Stimulated activated CD4-positive, alpha-beta T cell treated with anti-CD3 and anti-CD28 coated beads, Interleukin-2, amount 100 ng/mL, for 4 hours (primary cell): ENCODE results near the gene PCYOX1L.

Source experiments
- DNase-seq: peaks from one replicate; pipeline ENCODE4 v3.0.0-alpha.2; 2020; ENCODE audit warnings: low read depth

PCYOX1L gene, protein sequence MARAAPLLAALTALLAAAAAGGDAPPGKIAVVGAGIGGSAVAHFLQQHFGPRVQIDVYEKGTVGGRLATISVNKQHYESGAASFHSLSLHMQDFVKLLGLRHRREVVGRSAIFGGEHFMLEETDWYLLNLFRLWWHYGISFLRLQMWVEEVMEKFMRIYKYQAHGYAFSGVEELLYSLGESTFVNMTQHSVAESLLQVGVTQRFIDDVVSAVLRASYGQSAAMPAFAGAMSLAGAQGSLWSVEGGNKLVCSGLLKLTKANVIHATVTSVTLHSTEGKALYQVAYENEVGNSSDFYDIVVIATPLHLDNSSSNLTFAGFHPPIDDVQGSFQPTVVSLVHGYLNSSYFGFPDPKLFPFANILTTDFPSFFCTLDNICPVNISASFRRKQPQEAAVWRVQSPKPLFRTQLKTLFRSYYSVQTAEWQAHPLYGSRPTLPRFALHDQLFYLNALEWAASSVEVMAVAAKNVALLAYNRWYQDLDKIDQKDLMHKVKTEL

DNA sequence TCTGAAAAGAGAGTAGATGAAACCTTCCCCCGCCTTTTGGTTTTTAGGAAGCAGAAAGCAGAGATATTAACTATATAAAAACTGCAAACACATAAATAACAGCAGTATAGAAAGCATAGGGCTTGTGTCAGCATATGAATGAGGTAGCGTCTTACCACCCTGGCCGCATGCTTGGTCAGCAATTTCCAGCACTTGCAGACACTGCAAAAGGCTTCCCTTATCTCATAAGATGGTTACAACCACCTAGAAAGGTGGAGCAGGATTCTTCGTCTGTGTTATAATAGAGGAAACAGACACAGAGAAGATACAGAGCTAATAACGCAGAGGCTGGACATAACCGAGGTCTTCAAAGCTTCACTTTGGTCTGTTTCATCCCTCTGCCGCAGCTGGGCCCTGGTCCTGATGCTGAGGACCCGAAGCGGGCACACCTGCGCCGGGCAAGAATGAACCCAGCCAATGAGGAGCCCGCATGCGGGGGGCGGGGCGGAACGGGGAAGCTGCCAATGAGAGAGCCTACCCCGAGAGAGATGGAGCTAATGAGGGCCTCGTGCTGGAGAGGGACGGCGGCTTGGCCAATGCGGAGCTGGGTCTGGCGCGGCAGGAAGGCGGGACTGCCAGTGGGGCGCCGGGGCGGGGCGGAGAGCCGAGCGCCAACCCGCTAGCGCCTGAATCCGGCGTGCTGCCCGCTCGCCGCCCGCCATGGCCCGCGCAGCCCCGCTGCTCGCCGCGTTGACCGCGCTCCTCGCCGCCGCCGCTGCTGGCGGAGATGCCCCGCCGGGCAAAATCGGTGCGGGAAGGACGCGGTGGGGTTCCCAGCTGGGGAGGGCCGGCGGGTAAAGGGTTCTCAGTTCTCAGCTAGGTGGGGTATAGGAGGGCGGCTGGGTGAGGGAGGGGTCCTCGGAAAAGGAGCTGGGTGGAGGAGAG is at the start of gene PCYOX1L:
TSS of gene PCYOX1L (plus strand) at position 677 of the 924 bp plus-strand sequence. CDS start at position 700, 23 bp downstream.
- DNase-seq = peak; percentile 96

DNA sequence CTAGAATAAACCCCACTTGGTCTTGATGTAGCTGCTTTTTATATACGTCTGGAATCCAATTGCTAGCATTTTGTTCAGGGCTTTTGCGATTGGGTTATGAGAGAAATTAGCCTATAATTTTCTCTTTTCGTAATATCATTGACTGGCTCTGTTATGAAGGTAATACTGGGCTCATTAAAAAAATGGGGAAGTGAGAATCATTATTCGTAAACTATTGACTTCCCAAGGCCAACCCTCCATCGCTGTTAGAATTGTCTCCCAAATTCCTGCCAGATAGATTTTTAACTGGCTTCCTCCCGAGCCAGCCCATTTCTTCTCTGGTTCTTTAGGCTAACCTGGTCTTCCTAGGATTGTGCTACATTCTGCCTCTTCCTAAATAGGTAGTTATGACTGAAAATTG is 48.5 kb upstream of the PCYOX1L start:
- no peak for DNase-seq

DNA sequence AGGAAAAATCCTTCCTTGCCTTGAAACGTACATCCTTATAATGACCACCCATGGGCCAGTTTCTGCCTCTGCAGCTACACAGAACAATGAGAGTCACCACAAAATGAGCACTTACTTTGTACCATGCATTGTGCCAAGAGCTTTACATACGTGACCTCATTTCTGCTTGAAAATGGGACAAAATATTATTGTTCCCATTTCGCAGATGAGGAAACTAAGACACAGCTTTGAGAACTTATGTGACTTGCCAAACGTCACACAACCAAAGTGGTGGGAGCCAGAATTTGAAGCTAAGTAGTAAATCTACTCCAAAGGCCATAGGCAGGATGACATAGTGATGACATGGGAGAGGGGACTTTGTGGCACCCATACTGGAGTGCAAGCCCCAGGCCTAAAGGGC is 47.4 kb upstream of the PCYOX1L start:
- no peak for DNase-seq

DNA sequence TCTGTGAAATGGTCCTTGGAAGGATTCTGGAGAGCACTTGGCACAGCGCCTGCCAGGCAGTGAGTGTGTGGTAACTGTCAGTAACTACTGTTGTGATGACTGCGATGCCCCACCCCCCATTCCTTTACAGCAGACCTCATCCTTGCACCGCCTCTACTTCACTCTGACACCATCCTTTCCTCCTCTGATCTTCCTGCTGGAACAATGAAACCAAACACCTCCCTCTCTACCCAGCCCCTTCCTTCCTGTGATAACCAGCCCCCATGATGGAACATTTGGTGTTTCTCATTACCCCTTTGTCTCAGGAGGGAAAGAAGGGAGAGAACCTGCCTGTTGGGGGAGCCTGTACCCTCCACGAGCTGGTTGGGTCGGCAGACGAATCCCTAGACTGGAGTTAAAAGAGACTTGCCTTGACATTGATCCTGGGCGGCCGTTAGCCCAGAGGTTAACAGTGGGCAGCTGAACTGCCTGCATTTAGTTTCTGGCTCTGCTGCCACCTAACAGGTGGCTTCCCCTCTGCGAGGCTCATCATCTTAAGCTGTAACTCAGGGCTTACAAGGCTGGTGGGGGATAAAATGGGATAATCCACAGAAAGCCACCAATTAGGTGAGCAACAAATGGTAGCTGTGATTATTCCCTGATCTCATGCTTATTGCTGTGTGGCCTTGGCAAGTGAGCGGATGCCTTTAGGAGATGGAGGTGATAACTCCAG is 46.7 kb upstream of the PCYOX1L start:
- no peak for DNase-seq

DNA sequence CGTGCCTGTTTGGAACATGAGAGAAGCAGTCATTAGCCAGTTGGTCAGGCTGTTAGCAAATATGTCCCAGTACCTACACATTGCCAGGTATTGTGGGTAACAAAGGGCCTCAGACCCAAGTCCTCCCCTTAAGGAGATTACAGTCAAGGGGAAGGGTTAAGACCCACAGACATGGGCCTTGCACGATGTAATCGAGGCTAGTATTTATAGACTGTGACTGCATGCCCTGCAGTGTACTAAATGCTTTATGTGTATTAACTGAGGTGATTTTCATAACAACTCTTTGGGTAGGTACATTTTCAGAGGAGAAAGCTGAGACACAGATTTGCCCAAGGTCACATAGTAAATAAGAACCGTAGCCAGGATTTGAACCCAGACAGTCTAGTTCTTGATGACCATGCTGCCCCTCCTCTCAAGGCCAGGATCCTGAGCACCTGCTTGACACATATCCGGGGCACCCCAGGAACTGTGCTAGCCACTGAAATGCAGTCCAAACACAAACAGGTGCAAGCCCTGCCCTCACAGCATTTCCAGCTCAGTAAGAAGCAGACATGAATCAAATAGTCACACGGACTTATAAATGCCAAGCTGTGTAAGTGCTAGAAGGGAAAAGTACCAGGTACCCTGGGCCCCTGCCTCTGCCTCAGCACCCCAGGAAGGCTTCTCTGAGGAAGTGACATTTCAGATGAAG is 44.5 kb upstream of the PCYOX1L start:
- DNase-seq = no peak

DNA sequence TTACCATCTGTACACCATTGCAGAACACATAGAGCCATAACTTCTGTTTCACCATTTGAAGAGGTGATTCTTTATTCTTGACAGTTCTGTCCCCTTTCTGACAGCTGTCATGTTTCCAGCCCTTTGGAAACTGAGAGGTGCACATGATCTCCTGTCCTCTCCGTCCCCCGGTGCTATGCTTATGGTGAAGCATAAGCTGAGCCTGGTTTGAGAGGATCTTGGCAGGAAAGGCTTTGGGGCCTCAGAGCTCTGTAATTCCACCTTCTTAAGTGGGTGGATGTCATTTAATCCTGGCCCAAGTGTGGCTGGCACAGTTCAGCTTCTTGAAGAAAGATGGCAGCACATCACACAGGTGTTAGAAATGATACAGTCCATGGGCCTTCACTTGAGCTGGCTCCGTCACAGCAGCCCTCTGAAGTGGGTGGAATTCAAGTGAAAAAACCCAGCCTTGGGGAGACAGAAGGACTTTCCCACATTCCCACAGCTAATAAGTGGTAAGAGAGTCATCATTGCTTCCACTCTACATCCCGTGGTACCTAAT is 43.2 kb upstream of the PCYOX1L start:
- DNase-seq = no peak

DNA sequence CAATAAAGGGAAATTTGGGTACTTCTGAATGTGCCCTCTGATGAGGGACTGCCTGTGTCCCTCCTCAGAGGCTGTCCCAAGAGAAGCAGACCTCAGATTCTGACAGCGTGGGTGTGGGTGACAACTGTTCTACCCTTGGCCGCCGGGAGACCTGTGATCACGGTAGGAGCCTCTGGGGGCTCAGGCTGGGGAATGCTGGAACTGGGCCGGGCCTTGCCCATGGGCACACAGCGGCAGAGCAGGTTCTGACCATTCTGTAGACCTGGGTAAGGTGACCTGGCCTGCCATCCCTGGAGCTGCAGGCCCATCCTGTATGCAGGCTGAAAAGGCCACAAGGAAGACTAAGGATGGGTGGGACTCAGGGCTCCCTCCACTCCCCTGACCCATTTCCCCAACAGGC is 42.1 kb upstream of the PCYOX1L start:
- DNase-seq = no peak

DNA sequence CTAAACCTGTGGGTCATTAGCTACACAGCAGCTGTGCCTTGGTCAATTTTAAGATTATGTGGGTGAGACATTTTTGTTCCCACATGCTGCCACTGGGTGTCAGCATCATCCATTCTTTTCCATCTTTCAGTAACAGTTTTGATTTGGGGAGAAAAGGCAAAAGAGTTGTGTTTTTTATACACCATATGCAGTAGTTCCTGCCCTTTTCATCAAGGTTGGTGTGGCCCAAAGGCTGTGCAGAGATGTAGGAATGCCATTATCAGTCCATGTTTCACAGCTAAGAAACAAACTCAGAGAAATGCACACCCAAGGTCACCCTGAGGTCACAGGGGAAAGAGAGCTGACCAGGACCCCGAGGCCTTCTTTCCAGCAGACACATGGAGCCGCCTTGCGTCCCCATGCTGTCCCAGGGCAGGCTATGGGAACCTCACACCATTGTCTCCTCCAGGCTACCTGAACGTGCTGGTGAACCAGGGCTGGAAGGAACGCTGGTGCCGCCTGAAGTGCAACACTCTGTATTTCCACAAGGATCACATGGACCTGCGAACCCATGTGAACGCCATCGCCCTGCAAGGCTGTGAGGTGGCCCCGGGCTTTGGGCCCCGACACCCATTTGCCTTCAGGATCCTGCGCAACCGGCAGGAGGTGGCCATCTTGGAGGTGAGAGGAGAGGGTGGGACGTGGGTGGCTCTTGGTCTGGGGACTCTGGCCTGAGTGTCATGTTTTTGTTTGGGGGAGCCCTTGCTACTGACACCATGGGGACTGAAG is 40.4 kb upstream of the PCYOX1L start:
- DNase-seq = peak; percentile 3

DNA sequence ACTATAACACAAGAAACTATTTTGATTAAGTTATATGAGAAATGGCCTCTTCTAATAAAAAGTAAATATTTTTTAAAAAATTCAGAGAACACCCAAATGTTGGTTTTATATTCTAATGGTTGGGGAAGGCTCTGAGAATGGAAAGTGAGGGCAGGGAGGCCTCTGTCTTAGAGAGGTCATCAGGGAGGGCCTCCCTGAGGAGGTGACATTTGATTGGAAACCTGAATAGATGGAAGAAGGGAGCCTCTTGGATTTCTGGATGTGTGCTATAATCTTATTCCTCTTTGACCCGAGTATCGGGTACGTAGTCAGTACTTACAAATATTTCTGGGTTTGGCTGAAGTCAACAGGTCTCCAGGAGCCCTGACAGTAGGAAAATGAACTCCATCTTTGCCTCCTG is 38.7 kb upstream of the PCYOX1L start:
- no peak for DNase-seq

DNA sequence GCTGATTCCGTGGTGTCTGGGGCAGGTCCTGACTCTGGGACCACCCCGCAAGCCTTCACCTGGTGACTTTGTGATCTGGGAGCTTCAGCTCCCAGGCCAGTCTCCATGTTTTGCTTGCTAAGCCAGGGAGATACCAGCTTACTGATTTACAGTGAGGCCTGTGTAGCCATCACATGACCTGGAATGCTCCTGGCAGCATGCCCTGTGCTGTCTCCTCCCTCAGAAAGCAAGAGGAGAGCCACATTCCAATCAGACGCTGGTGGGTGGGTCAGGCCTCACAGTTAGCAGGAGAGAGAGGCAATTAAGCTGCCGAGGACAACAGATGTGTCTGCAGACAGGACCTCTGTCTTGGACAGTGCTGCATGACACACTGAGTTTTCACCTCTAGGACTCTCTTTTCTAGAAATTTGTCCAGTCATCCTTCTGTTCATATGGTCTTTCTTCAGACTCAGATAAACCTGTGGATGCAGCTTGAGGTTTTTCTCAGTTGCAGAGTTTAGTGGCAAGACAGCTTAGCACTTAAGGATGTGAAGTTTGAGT is 37.0 kb upstream of the PCYOX1L start:
- DNase-seq = no peak

DNA sequence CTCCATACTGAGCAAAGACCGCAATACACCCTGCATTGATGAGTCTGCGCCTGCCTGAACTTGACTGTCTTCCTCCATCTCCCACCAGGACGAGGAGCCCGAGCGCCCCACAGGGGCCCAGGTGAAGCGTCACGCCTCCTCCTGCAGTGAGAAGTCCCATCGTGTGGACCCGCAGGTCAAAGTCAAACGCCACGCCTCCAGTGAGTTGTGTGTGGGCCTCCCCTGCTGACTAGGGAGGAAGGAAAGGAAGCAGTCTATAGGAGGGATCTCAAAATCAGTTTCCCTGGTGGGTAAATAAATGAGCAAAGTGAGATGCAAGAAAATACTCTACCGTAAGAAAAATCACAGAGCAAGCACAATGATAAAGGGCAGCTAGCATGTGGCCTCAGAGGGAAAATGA is 35.3 kb upstream of the PCYOX1L start:
- DNase-seq = no peak

DNA sequence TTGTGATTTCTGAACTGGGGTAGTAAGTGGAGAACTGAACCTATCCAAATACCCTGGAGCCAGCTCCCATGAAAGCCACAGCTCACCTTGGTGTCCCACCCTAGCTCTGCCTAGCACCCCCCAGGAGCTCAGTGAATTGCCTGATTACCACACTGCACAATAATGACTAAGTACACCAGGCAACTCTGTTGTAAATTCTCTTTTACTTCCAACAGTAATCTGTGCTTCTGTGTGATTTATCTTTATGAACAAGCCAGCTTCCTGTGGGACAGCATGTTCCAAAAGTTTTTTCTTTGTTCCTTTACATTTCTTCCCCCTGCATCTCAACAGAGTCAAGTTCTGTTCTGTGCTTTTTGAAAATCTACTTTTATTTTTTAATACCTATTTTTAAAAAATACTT is 34.6 kb upstream of the PCYOX1L start:
- DNase-seq = no peak

DNA sequence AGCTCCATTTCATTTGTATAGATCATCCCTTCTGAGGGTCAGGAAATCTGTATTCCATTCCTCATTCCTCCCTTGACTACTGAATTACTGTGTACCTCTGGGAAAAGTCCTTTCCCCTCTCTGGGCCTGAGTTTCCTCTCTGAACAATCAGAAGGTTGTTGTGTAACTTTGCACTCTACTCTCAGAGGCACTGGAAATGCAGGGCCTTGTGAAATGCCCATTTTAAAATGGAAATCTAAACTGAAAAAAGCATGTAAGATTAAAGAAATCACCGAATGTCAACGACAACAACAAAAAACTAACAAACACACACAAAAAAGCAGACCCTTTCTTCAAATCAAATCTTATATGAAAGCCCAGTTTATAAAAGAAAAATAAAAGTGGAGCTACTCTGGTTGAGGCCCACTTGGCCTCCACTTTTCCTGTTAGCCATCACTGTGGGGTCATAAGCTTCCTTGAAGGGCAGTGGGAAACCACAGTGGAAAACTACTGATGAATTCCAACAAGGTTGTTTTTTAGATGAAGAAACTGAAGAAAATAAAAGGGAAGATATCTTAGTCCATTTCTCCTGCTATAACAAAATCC is 34.1 kb upstream of the PCYOX1L start:
- no peak for DNase-seq

DNA sequence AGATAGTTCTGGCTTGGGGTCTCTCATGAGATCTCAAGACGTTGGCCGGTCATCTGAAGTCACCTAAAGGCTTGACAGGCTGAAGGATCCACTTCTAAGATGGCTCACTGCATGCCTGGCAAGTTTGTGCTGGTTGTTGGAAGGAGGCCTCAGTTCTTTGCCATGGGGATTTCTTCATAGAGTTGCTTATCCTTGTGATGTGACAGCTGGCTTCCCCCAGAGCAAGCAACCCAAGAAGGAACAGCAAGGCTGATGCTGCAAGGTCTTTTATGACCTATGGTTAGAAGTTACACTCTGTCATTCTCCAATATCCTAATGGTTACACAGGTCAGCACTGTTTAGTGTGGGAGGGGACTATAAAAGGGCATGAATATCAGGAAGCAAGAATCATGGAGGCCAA is 33.2 kb upstream of the PCYOX1L start:
- no peak for DNase-seq

DNA sequence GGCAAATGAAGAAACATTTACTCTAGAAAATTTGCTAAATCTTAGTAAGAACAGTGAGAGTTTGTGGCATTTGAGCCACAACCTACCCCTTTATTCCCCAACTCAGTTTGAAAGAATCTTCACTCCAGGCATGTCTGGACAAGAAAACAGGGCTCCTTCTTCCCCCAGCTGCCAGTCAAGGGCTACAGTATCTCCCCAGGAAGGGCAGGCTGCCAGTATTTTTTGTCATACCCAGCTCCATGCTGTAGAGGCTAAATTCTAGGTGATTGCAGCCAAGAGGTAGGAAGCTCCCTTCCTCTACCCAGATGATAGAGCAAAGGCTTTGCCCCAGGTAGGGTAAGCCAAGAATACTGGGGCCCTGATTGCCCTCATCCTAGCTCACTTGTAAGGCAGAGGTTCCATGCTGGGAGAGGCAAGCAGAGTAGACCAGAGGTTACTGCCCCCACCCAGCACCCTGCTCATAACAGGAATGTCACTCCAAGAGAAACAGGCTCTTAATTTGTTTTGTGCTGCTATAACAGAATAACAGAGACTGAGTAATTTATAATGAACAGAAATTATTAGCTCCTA is 32.6 kb upstream of the PCYOX1L start:
- no peak for DNase-seq

DNA sequence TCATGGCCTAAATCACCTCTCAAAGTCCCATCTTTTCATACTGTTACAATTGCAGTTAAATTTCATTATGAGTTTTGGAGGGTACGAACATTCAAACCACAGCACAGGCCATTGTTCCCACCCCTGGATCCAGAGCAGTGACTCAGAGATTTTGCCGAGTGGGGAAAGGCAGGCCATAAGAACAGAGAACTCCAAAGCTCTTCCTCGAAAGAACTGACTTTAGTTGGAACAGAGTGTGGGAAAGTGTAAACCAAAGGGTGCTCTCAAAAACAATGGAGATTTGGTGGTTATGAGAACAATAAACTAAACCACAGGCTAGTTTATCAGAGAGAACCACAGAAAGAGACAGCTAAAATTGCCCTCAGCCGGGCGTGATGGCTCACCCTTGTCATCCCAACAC is 32.0 kb upstream of the PCYOX1L start:
- no peak for DNase-seq

DNA sequence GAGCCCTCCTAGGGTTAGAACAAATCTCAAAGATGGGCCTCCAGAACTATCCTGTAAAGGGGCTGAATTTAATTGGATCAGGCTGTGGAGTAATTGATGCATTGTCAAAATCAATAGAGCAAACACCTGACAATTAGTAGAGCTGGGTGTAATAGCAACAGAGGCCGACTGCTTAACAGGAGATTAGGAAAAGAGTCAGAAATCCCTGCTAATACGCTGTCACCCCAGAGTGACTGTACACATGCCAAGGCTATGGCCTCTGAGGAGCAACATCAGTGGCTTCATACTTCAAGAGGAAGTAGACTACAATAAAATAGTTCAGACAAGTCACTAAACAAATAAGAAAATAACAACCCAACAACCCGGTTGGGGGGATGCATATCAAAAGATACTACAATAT is 31.2 kb upstream of the PCYOX1L start:
- DNase-seq = no peak

DNA sequence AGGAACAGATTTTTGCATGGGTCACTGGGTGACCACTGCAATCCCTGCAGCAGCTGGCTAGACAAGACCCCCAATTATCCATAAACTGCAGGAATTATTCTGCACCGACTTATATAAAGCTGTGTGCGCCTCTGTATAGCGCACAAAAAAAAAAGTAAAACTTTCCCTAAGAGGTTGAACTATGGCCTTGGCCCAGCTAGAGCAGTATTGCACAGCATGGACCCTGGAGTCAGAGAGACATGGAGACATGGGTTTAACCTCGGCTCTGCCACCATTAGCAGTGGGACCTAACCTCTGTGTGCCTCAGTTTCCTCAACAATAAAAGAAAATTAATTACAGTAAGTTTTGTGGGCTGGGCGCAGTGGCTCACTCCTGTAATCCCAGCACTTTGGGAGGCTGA is 29.7 kb upstream of the PCYOX1L start:
- no peak for DNase-seq

DNA sequence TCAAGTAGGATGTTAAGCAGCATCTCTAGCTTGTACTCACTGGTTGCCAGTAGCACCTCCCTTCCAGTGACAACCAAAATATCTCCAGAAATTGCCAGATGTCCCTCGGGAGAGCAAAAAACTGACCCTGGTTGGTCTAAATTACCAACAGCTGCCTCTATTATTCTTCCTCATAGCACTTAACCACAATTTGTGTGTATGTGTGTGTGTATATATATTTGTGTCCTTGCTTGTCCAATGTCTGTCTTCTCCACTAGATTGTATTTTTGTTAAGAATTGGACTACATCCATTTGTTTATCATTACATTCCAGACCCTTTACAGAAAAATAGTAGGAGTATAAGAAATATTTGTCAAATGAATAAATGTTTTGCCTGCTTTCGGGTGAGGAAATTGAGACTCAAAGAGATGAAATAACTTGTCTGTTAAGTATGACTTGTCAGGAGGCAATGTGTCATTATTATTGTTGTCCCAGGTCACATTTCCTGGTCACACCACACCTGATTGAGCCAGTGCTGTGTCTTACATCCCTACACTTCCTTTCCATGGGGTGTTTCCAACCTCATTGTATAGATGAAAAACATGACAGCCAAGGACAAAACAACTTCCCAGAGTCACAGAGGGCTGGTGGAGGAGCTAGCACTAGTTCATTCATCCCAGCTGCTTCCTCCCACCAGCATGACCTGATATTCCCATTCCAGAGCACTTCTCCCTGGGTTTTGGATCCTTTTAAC is 24.0 kb upstream of the PCYOX1L start:
- no peak for DNase-seq
